ENCODE measurements around the gene ASAP3. TPM values are rescaled to one million over a fixed set of nuclear protein-coding genes. Genes with fewer than 3 reads are reported as not detected.
A peak's percentile ranks its signal among the peaks of the same experiment; 100 is the strongest.

The ASAP3 gene
- total RNA-seq, 2 experiments from 2014 or later: 0.25 to 0.52 TPM

DNA sequence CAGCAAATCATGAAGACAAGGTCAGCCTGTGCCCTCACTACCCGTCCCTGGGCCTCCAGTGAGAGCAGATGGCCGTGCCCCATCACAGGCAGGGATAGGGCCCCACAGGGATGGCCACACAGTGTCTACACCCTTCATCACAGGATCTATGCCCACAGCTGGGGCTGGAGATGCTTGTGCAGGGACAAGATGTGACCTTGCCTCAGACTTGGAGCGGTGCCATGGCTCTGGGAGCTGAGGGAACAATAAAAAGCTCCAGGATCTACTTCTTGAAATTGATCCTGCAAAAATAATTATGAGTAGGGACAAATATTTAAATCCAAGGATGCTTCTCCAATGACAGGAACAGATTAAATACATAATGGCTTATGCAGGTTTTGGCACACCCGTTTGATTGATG lies 34.0 kb downstream of the ASAP3 start:
- Mint-ChIP-seq H3K9me3 (no peaks in the 10 kb centered on the region), H3K4me1 (peaks cover 14% of the 10 kb centered on the region), H3K27ac (no peak overlapping the region), H3K27me3 (peaks cover 2% of the 10 kb centered on the region), H3K36me3 (ENCODE audit: low read depth) (no peaks in the 10 kb centered on the region), H3K4me3 (no peak overlapping the region)
- ChIA-PET POLR2A (no interaction called here), CTCF (no interaction called here)
- DNase-seq: no peak

DNA sequence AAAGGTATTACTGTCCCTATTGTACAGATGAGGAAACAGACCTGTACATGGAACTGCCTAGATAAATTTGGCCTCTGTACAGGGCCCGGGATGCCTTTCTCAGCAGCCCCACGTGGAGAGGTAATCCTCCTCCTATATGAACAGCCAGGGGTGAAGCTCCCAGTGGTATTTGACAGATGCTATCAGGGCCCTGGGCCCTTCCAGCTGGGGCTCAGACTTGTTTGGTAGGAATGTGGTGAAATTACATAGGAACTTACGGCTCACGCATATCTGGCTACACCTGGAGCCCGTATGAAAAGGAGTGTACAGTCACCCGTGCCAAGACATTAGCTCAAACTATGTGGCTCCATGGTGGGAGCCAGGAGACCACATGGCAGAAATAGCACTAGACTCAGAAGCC lies 34.7 kb downstream of the ASAP3 start:
- Mint-ChIP-seq H3K27me3 (peaks cover 2% of the 10 kb centered on the region), H3K4me1 (peaks cover 14% of the 10 kb centered on the region), H3K4me3 (no peak overlapping the region), H3K36me3 (ENCODE audit: low read depth) (no peaks in the 10 kb centered on the region), H3K27ac (no peak overlapping the region), H3K9me3 (no peaks in the 10 kb centered on the region)
- no peak for DNase-seq
- POLR2A ChIA-PET: no interaction called here
- CTCF ChIA-PET: no interaction called here

DNA sequence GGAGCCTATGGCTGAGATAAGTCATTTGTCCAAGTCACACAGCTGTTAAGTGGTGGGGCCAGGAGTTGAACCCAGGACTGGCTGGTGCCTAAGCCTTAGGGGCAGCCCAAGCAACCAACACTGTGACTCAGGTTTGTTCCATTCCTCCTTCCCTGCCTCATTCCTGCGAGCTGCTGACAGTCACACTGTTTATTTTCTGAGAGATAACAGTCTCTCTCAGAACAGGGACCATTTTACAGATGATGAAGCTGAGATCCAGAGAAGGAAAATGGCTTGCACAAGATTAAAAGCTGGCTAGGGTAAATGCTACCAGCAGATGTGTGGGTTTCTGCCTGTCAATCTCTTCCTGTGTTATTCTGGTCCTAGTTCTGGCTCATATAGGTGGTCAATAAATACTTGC lies 35.1 kb downstream of the ASAP3 start:
- H3K4me3 Mint-ChIP-seq: no peak overlapping the region
- H3K36me3 Mint-ChIP-seq (ENCODE audit: low read depth): no peaks in the 10 kb centered on the region
- peaks cover 2% of the 10 kb centered on the region for H3K27me3 Mint-ChIP-seq
- H3K27ac Mint-ChIP-seq: no peak overlapping the region
- CTCF ChIA-PET: no interaction called here
- no peaks in the 10 kb centered on the region for H3K9me3 Mint-ChIP-seq
- no peak for DNase-seq
- POLR2A ChIA-PET: no interaction called here
- H3K4me1 Mint-ChIP-seq: peaks cover 17% of the 10 kb centered on the region

DNA sequence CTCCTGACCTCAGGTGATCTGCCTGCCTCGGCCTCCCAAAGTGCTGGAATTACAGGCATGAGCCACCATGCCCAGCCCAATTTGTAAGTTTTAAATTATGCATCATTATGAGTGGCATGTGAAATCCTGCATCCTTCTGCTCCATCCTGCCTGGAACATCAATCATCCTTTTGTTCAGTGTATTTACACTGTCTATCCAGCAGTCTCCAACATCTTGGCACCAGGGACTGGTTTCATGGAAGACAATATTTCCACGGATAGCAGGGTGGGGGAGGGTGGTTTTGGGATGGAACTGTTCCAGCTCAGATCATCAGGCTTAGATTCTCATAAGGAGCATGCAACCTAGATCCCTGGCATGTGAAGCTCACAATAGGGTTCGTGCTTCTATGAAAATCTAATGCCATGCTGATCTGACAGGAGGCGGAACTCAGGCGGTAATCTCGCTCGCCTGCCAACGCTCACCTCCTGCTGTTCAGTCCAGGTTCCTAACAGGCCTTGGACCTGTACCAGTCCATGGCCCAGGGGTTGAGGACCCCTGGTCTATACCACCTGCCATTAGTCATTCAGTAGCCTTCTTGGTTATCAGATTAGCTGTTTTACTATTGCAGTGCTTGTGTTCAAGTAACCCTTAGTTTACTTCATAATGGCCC lies 37.2 kb downstream of the ASAP3 start:
- Mint-ChIP-seq H3K27ac (no peak overlapping the region), H3K27me3 (peaks cover 3% of the 10 kb centered on the region), H3K9me3 (no peaks in the 10 kb centered on the region), H3K4me1 (peaks cover 8% of the 10 kb centered on the region), H3K36me3 (ENCODE audit: low read depth) (no peaks in the 10 kb centered on the region), H3K4me3 (no peak overlapping the region)
- ChIA-PET CTCF (interaction anchor here (0.7 to 1.7 kb wide), 2 partner anchors 11 to 20 kb away, joined by 3 to 4 read pairs; no protein-coding TSS in a partner anchor), POLR2A (no interaction called here)
- DNase-seq: no peak

DNA sequence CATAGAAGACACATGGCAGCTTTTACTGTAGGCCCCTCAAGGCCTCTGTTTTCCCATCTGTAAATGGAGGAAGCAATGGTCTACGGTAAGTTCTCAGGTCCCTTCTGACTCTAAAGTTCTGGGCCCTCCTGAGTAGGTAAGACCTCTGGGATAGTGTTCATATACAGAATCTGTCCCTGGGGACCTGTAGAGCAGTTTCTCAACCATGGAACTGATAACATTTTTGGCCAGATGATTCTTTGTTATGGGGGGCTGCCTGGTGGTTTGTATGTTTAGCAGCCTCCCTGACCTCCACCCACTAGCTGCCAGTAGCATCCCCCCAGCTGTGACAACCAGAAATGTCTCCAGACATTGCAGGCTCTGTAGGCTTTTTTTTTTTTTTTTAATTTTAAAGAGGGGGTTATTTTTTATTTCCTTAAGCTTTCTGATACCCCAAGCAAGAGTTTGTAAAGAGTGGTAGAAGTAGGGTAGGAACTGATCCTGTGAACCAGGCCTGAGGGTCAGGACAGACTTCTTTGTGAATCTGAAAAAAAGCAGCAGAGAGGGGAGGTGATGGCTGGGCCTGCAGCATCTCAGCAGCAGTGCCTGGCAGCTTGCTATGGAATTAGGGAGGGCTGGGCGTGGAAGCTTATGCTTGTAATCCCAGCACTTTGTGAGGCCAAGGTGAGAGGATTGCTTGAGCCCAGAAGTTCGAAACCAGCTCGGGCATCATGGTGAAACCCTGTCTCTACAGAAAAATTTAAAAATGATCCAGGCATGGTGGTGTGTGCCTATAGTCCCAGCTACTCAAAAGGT lies 39.2 kb downstream of the ASAP3 start:
- POLR2A ChIA-PET: interaction anchor here (0.6 kb wide), 1 partner anchor 33 kb away, joined by 4 read pairs; no protein-coding TSS in a partner anchor
- no peaks in the 10 kb centered on the region for H3K9me3 Mint-ChIP-seq
- CTCF ChIA-PET: interaction anchor here (1.4 to 1.7 kb wide), 2 partner anchors 11 to 23 kb away, joined by 3 to 4 read pairs; no protein-coding TSS in a partner anchor
- peaks cover 3% of the 10 kb centered on the region for H3K4me1 Mint-ChIP-seq
- H3K27ac Mint-ChIP-seq: no peak overlapping the region
- DNase-seq: no peak
- H3K27me3 Mint-ChIP-seq: peaks cover 3% of the 10 kb centered on the region
- no peak overlapping the region for H3K4me3 Mint-ChIP-seq
- H3K36me3 Mint-ChIP-seq (ENCODE audit: low read depth): no peaks in the 10 kb centered on the region

DNA sequence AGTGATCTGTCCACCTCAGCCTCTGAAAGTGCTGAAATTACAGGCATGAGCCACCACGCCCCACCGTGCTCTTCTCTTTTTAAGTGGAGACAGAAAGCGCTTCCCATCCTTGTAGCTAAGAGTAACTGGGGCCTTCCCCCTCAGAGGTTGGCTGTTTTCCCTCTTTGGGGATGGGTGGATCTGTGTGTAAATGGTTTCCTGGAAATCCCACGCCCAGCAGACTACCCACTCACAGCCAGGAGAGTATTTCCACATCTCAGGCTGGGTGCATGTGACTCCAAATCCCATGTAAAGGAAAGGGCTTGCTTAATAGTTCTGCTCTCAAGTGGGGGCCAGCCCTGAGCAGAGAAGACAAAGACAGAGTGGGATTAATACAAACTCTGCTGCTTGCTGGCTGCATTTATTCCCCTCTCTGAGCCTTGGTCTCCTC lies 39.9 kb downstream of the ASAP3 start:
- H3K9me3 Mint-ChIP-seq: no peaks in the 10 kb centered on the region
- no peak overlapping the region for H3K27ac Mint-ChIP-seq
- no peaks in the 10 kb centered on the region for H3K36me3 Mint-ChIP-seq (ENCODE audit: low read depth)
- POLR2A ChIA-PET: interaction anchor here (0.6 kb wide), 1 partner anchor 32 kb away, joined by 4 read pairs; no protein-coding TSS in a partner anchor
- no peak overlapping the region for H3K4me3 Mint-ChIP-seq
- CTCF ChIA-PET: interaction anchor here (1.7 kb wide), 1 partner anchor 10 kb away, joined by 4 read pairs; no protein-coding TSS in a partner anchor
- H3K4me1 Mint-ChIP-seq: peaks cover 3% of the 10 kb centered on the region
- no peak for DNase-seq
- H3K27me3 Mint-ChIP-seq: peaks cover 3% of the 10 kb centered on the region

DNA sequence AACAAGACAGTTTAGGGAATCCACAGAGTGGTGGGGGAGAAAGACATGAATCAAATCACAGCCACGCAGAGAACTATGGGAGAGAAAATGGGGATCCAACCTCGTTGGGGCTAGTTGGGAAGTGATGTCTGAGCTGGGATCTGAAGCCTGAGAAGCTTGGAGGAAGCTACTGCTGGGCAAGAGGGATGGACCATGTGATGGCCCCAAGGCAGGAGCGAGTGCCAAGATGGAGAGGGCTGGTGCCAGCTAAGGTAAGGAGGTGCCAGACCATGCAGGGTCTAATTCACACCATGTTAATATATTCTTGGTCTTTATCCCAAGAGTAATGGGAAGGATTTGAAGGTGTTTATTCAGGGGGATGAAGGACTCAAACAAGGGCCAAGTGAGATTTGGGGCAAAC lies 41.2 kb downstream of the ASAP3 start:
- Mint-ChIP-seq H3K27me3 (peaks cover 3% of the 10 kb centered on the region), H3K27ac (no peak overlapping the region), H3K4me1 (peaks cover 3% of the 10 kb centered on the region), H3K36me3 (ENCODE audit: low read depth) (no peaks in the 10 kb centered on the region), H3K9me3 (no peaks in the 10 kb centered on the region), H3K4me3 (no peak overlapping the region)
- ChIA-PET CTCF (interaction anchor here (1.2 kb wide), 1 partner anchor 15 kb away, joined by 3 read pairs; no protein-coding TSS in a partner anchor), POLR2A (no interaction called here)
- no peak for DNase-seq

DNA sequence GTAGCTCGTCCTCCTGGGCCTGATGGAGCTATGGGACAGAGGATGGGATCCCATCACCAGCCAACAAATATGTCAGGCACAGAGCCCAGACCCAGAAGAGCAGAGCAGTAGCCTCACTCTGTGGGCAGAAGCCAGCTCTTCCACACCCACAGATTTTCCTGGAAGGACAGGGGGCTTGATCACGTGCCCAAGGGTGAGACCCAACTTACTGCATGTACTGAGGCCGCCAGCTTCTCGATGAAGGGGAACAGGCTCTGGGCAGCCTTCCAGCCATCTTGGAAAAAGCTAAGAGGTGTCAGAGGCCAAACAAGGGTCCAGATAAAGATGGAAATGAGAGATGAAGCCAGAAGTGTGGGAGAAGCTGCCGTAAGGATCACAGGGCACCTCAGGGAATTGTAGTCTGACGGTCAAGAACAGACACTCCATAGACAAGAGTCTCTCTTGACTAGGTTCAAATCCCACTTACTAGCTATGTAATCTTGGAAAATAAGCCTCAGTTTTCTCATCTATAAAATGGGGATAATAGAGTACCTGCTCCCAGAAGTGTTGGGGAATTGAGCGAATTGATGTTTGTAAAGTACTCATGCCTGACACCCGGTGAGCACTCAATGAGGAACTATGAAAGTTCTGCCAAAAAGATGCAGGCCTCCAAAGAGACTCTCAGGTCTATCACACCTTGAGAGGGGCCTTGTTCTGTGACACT lies 42.4 kb downstream of the ASAP3 start:
- H3K36me3 Mint-ChIP-seq (ENCODE audit: low read depth): no peaks in the 10 kb centered on the region
- CTCF ChIA-PET: interaction anchor here (0.5 to 1.7 kb wide), 2 partner anchors 20 to 207 kb away, joined by 3 to 6 read pairs; no protein-coding TSS in a partner anchor
- peaks cover 3% of the 10 kb centered on the region for H3K27me3 Mint-ChIP-seq
- H3K4me1 Mint-ChIP-seq: peaks cover 3% of the 10 kb centered on the region
- POLR2A ChIA-PET: no interaction called here
- no peaks in the 10 kb centered on the region for H3K9me3 Mint-ChIP-seq
- H3K27ac Mint-ChIP-seq: no peak overlapping the region
- no peak overlapping the region for H3K4me3 Mint-ChIP-seq
- no peak for DNase-seq

DNA sequence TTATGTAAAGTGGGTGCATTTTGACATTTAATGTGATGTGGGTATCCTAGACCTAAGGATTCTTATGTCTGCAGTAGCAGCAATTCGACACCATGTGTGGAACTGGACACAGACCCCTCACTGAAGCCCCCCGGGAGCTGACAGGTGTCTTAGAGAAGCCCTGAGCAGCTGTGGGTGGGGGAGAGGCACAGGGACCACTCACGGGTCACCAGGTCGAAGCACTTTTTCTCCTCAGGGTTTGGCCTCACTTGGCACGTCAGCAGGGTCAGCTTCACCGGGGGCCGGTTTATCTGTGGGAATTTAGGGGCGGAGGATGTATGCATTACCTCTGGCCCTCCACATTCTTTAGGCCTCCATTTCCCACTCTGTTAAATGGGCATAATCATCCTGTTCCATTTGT lies 45.4 kb downstream of the ASAP3 start:
- Mint-ChIP-seq H3K9me3 (no peaks in the 10 kb centered on the region), H3K36me3 (ENCODE audit: low read depth) (no peaks in the 10 kb centered on the region)
- POLR2A ChIA-PET: no interaction called here

DNA sequence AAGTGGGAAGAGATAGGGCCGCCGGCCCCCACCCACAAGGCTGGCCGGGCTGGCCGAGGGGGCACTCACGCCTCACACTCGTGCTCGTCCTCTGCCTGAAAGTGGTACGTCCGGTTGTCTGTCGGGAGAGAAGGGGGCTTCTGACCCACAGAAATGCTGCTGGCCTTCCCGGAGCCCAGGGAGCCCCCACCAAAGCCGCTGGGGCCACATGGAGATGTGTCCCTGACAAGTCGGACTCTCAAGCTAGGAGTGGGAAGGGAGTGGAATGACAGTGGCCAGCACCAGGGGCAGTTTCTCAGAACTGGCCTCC lies 46.7 kb downstream of the ASAP3 start:
- no peak for DNase-seq
- CTCF ChIA-PET: interaction anchor here (1.5 to 2.6 kb wide), 2 partner anchors 12 to 19 kb away, joined by 4 to 6 read pairs; partner anchors contain the start of gene TCEA3
- POLR2A ChIA-PET: no interaction called here
- H3K36me3 Mint-ChIP-seq (ENCODE audit: low read depth): no peaks in the 10 kb centered on the region
- no peaks in the 10 kb centered on the region for H3K9me3 Mint-ChIP-seq
- no peaks in the 10 kb centered on the region for H3K4me1 Mint-ChIP-seq
- H3K4me3 Mint-ChIP-seq: no peak overlapping the region
- peaks cover 2% of the 10 kb centered on the region for H3K27me3 Mint-ChIP-seq
- no peak overlapping the region for H3K27ac Mint-ChIP-seq

More for the DNA sequence above, 45.4 kb downstream of the ASAP3 start:
- Mint-ChIP-seq H3K27me3 (peaks cover 5% of the 10 kb centered on the region), H3K4me1 (no peaks in the 10 kb centered on the region), H3K27ac (no peak overlapping the region), H3K4me3 (no peak overlapping the region)
- DNase-seq: no peak
- CTCF ChIA-PET: no interaction called here

DNA sequence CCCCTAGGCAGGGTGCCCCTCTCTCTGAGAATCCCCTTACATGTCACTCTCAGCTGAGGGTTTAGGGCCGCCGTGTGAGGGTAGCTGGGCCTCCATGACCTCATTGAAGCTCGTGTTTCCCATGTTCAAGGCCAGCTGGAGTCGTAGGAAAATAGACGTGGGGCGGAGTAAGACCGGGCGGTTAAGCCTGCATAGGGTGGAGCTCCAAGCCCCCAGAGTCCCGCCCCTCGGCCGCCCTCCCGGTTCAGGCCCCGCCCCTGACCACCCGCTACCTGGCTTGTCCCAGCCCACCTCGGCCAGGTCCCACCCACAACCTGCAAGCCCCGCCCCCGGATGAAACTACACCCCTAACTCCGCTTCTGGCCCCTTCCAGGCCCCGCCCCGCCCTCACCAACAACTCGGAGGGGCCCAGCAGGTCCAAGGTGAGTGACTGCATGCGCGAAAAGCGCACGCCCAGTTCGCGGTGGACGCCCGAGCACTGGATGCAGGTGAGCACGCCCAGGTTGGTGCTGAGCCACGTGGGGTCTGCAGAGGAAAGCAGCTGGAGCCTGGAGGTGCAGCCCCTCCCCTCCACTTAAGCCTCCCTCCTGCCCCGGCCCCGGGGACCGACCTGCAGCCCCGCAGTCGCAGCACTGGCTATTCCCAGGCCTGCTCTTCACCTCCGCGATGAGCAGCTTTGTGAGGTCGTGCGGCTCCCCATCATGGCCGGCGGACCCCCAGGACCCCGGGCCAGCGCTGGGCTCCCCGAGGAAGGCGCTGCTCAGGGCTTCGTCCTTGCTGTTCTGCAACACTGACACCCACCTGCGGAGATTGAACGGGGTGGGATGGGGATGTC lies 47.2 kb downstream of the ASAP3 start:
- peak; percentile 24 for DNase-seq
- Mint-ChIP-seq H3K4me3 (no peak overlapping the region), H3K27ac (no peak overlapping the region), H3K4me1 (no peaks in the 10 kb centered on the region), H3K9me3 (no peaks in the 10 kb centered on the region), H3K27me3 (peaks cover 2% of the 10 kb centered on the region), H3K36me3 (ENCODE audit: low read depth) (no peaks in the 10 kb centered on the region)
- ChIA-PET POLR2A (no interaction called here), CTCF (interaction anchor here (1.0 to 2.6 kb wide), 3 partner anchors 10 to 18 kb away, joined by 4 to 6 read pairs (median 4); partner anchors contain the start of gene TCEA3)

DNA sequence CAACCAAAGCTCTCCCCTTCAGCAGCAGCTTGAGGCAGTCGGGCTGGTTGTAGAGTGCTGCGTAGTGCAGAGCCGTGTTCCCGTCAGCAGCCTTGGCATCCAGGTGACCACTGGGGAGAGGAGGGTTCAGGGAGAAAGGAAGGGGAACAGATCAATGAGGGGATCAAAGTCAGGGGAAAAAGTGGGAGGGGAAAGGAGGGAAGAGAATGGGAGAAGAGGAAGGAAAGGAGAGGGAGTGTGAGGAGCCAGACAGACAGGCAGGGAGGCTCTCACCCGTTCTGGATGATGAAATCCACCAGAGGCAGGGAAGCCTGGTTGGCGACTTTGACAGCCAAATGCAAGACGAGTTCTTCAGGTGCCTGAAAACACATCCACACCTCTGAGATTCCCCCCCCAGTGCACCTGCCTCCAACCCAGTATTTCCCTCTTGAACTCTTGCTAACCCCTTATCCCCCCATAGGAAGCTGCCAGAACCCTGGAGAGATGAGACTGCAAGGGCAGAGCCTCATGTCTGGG lies 49.7 kb downstream of the ASAP3 start:
- ChIA-PET CTCF (interaction anchor here (2.1 kb wide), 1 partner anchor 11 kb away, joined by 4 read pairs; no protein-coding TSS in a partner anchor), POLR2A (no interaction called here)
- H3K27ac Mint-ChIP-seq: no peak overlapping the region
- H3K9me3 Mint-ChIP-seq: no peaks in the 10 kb centered on the region
- H3K27me3 Mint-ChIP-seq: peaks cover 2% of the 10 kb centered on the region
- no peaks in the 10 kb centered on the region for H3K36me3 Mint-ChIP-seq (ENCODE audit: low read depth)
- H3K4me3 Mint-ChIP-seq: no peak overlapping the region
- H3K4me1 Mint-ChIP-seq: no peaks in the 10 kb centered on the region
- DNase-seq: no peak
